ENCODE measurements around the gene PRKCB.

DNA sequence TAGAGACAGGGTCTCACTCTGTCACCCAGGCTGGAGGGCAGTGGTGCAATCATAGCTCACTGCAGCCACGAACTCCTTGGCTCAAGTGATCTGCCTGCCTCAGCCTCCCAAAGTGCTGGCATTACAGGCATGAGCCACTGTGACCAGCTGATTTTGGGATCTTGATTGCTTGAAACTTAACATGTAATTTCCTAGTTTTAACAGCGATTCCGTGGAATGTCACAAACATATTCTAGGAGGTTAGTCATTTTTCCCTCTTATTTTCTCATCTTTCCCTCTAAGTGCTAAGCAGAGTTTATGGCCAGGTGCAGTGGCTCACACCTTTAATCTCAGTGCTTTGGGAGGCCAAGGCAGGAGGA lies 297.0 kb downstream of the PRKCB start:
- TF ChIP-seq, protein P1, sequence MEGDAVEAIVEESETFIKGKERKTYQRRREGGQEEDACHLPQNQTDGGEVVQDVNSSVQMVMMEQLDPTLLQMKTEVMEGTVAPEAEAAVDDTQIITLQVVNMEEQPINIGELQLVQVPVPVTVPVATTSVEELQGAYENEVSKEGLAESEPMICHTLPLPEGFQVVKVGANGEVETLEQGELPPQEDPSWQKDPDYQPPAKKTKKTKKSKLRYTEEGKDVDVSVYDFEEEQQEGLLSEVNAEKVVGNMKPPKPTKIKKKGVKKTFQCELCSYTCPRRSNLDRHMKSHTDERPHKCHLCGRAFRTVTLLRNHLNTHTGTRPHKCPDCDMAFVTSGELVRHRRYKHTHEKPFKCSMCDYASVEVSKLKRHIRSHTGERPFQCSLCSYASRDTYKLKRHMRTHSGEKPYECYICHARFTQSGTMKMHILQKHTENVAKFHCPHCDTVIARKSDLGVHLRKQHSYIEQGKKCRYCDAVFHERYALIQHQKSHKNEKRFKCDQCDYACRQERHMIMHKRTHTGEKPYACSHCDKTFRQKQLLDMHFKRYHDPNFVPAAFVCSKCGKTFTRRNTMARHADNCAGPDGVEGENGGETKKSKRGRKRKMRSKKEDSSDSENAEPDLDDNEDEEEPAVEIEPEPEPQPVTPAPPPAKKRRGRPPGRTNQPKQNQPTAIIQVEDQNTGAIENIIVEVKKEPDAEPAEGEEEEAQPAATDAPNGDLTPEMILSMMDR (IDR thresholded peaks at IDR 0.05): no peak
- TF ChIP-seq POLR2A (IDR thresholded peaks at IDR 0.05): no peak
